Loucy (cell line): ENCODE data around the gene PODXL.

ENCODE experiments used
- H2AFZ ChIP-seq: fragments of 200-600 bp; sonication (generic); 2 replicates; pipeline ENCODE4 v1.6.0; 2016; ENCODE audit warnings: antibody characterized with exemption, mild to moderate bottlenecking, low read length, moderate library complexity
- H3F3A ChIP-seq: fragments of 200-600 bp; 2 replicates; pipeline ENCODE4 v1.6.0; 2016; ENCODE audit warnings: antibody characterized with exemption, low read depth, mild to moderate bottlenecking
- H3K27me3 ChIP-seq: fragments of 200-600 bp; sonication (generic); 2 replicates; pipeline ENCODE4 v1.6.1; 2014; ENCODE audit warnings: low read length, mild to moderate bottlenecking; ENCODE audit not compliant: insufficient read depth, poor library complexity, severe bottlenecking
- H3K36me3 ChIP-seq: fragments of 200-600 bp; sonication (generic); 2 replicates; pipeline ENCODE4 v1.6.1; 2016; ENCODE audit warnings: low read length; ENCODE audit not compliant: insufficient read depth
- H3K4me1 ChIP-seq: fragments of 200-600 bp; sonication (generic); 2 replicates; pipeline ENCODE4 v1.5.1; 2014; ENCODE audit warnings: low read length, mild to moderate bottlenecking; ENCODE audit not compliant: insufficient read depth, poor library complexity, severe bottlenecking
- H3K4me2 ChIP-seq: fragments of 200-600 bp; sonication (generic); 2 replicates; pipeline ENCODE4 v1.6.0; 2014; ENCODE audit warnings: antibody characterized with exemption, low read length, low read depth, mild to moderate bottlenecking; ENCODE audit not compliant: poor library complexity, severe bottlenecking
- H3K4me3 ChIP-seq: fragments of 200-600 bp; sonication (generic); 2 replicates; pipeline ENCODE4 v1.5.1; 2014; ENCODE audit warnings: low read length, mild to moderate bottlenecking, mixed read lengths; ENCODE audit not compliant: poor library complexity, severe bottlenecking
- H3K79me2 ChIP-seq: fragments of 200-600 bp; sonication (generic); 2 replicates; pipeline ENCODE4 v1.6.1; 2014; ENCODE audit warnings: low read length; ENCODE audit not compliant: insufficient read depth
- H3K9ac ChIP-seq: fragments of 200-600 bp; sonication (generic); 2 replicates; pipeline ENCODE4 v1.6.0; 2014; ENCODE audit warnings: mild to moderate bottlenecking, low read depth, low read length, moderate library complexity; ENCODE audit not compliant: poor library complexity, severe bottlenecking
- H3K9me2 ChIP-seq: fragments of 200-600 bp; sonication (generic); replicated peaks from 2 replicates; pipeline ENCODE4 v1.6.1; 2016; ENCODE audit warnings: low read depth, low read length, mixed read lengths
- H3K9me3 ChIP-seq: fragments of 200-600 bp; sonication (generic); 2 replicates; pipeline ENCODE4 v1.6.1; 2014; ENCODE audit warnings: mild to moderate bottlenecking, antibody characterized with exemption, low read length, low read depth; ENCODE audit not compliant: insufficient read depth
- H4K20me1 ChIP-seq: fragments of 200-600 bp; sonication (generic); 2 replicates; pipeline ENCODE4 v1.6.0; 2014; ENCODE audit warnings: antibody characterized with exemption, low read length, mild to moderate bottlenecking; ENCODE audit not compliant: insufficient read depth, poor library complexity, severe bottlenecking
- EZH2phosphoT487 ChIP-seq: fragments of 200-600 bp; IDR thresholded peaks from 2 replicates; pipeline ENCODE4 v1.6.1; 2018; ENCODE audit warnings: antibody characterized with exemption, mild to moderate bottlenecking, moderate library complexity, borderline replicate concordance
- TF ChIP-seq, protein P1 (sequence below): fragments of 200-600 bp; sonication (generic); conservative IDR thresholded peaks from 2 replicates; pipeline ENCODE4 v1.5.1; 2014; ENCODE audit warnings: mild to moderate bottlenecking, antibody characterized with exemption, low read length

The PODXL gene

DNA sequence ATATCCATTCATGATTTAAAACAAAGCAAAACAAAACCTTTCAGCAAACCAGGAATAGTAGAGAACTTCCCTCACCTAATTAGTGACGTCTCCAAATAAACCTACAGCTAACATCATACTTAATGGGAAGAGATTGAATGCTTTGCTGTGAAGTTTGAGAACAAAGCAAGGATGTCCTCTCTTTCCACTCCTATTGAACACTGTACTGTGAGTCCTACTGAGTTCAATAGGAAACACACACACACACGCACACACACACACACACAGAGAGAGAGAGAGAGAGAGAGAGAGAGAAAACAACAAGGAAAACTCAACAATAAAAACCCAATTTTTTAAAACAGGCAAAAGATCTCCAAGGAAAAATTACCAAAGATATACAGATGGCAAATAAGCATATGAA is 32.3 kb downstream of the PODXL start:
- H4K20me1 ChIP-seq = no peaks in the 10 kb centered on the region
- H3K79me2 ChIP-seq = no peaks in the 10 kb centered on the region
- H3K9me3 ChIP-seq = no peaks in the 10 kb centered on the region
- H3F3A ChIP-seq = no peaks in the 10 kb centered on the region
- no peak overlapping the region for H2AFZ ChIP-seq
- no peaks in the 10 kb centered on the region for H3K36me3 ChIP-seq
- no peak overlapping the region for H3K9ac ChIP-seq
- H3K9me2 ChIP-seq = no peaks in the 10 kb centered on the region
- TF ChIP-seq, protein P1, sequence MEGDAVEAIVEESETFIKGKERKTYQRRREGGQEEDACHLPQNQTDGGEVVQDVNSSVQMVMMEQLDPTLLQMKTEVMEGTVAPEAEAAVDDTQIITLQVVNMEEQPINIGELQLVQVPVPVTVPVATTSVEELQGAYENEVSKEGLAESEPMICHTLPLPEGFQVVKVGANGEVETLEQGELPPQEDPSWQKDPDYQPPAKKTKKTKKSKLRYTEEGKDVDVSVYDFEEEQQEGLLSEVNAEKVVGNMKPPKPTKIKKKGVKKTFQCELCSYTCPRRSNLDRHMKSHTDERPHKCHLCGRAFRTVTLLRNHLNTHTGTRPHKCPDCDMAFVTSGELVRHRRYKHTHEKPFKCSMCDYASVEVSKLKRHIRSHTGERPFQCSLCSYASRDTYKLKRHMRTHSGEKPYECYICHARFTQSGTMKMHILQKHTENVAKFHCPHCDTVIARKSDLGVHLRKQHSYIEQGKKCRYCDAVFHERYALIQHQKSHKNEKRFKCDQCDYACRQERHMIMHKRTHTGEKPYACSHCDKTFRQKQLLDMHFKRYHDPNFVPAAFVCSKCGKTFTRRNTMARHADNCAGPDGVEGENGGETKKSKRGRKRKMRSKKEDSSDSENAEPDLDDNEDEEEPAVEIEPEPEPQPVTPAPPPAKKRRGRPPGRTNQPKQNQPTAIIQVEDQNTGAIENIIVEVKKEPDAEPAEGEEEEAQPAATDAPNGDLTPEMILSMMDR = no peak
- no peak for TF ChIP-seq EZH2phosphoT487
- H3K27me3 ChIP-seq = no peaks in the 10 kb centered on the region
- H3K4me3 ChIP-seq = no peak overlapping the region
- no peaks in the 10 kb centered on the region for H3K4me1 ChIP-seq
- no peak overlapping the region for H3K4me2 ChIP-seq

GRCh38 chr7:131522325-131522930 is 34.0 kb downstream of the PODXL start:
- Histone ChIP-seq H3K79me2 (no peaks in the 10 kb centered on the region), H3K4me1 (no peaks in the 10 kb centered on the region)

DNA sequence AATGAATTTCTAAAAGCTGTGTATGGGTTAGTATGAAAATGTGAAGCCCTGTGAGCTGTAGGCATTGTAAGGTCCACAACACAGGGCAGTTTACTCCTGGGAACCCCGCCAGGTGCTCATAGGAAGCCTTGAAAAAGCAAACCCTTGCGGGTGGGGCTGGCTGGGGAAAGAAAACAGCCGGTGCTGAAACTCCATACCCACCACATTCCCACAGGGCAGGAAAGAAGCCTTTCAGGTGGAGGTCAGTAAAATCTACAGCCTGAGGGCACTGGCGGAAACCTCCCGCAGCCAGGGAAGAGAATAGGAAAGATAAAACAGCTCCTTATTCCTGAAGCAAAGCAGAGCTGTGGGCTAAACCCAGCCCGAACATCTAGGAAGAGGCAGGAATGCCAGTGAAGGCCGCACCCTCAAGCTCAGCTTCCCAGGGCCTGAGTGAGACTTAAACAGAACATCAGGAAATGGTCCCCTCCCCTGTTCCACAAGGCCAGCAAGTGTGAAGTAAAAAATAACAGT is 34.7 kb downstream of the PODXL start:
- Histone ChIP-seq H3K4me1 (no peaks in the 10 kb centered on the region), H3K4me3 (no peak overlapping the region), H3K4me2 (no peak overlapping the region), H3K9me3 (no peaks in the 10 kb centered on the region), H2AFZ (no peak overlapping the region), H3K36me3 (no peaks in the 10 kb centered on the region), H3K9me2 (no peaks in the 10 kb centered on the region), H3K9ac (no peak overlapping the region), H3K27me3 (no peaks in the 10 kb centered on the region), H3K79me2 (no peaks in the 10 kb centered on the region), H3F3A (no peaks in the 10 kb centered on the region), H4K20me1 (no peaks in the 10 kb centered on the region)
- TF ChIP-seq, protein P1 = no peak
- TF ChIP-seq EZH2phosphoT487 = no peak

More at GRCh38 chr7:131522325-131522930, 34.0 kb downstream of the PODXL start:
- Histone ChIP-seq H3K27me3 (no peaks in the 10 kb centered on the region), H4K20me1 (no peaks in the 10 kb centered on the region), H2AFZ (peak overlapping the region; percentile 9; the same call in 1 of the 2 replicates), H3K36me3 (no peaks in the 10 kb centered on the region), H3K4me3 (no peak overlapping the region), H3K4me2 (peak overlapping the region; percentile 3), H3K9ac (no peak overlapping the region), H3F3A (no peaks in the 10 kb centered on the region), H3K9me2 (no peaks in the 10 kb centered on the region), H3K9me3 (no peaks in the 10 kb centered on the region)
- TF ChIP-seq EZH2phosphoT487 = no peak
- TF ChIP-seq, protein P1 = no peak
